Measurements from ENCODE around the gene DHRSX. TPM values are rescaled to one million over a fixed set of nuclear protein-coding genes. Genes with fewer than 3 reads are reported as not detected.

DHRSX gene
- total and polyA plus RNA-seq, 2 of the 8 experiments (the other 6 are each of a cell fraction or from before 2014, with no cell fraction given), result 35.1 to 43.4 TPM

- POLR2A ChIA-PET (ENCODE audit: partially characterized antibody), result no interaction called here
- no peak overlapping the region for H2AFZ ChIP-seq (ENCODE audit: low read length)
- no peaks in the 10 kb centered on the region for H3K79me1 ChIP-seq (ENCODE audit: low read depth, low read length)
- no peak overlapping the region for H2BK15ac ChIP-seq (ENCODE audit: low read length)
- CTCF ChIA-PET (ENCODE audit: partially characterized antibody), result no interaction called here
- no peak overlapping the region for H3K23ac ChIP-seq (ENCODE audit: insufficient read length)
- no peak overlapping the region for H3K4ac ChIP-seq (replicated peaks; ENCODE audit: insufficient read length, low read depth, low read length)
- no peak overlapping the region for H3K4me3 ChIP-seq (ENCODE audit: extremely low read depth in 1 of 4, insufficient read depth in 2 of 4, low read depth in 3 of 4, low read length in 4 of 4)
- H2BK120ac ChIP-seq (replicated peaks; ENCODE audit: low read depth, low read length), result no peak overlapping the region
- H3K18ac ChIP-seq (ENCODE audit: extremely low read depth, low read length), result no peak overlapping the region
- H3K4me1 ChIP-seq (replicated peaks in 1 of 4; ENCODE audit: control insufficient read depth in 3 of 4, insufficient read depth in 4 of 4, low read length in 3 of 4), result no peaks in the 10 kb centered on the region
- no peak overlapping the region for H4K91ac ChIP-seq (replicated peaks; ENCODE audit: insufficient read length, low read length)
- H3K56ac ChIP-seq (replicated peaks; ENCODE audit: insufficient read length, low read depth, low read length), result no peak overlapping the region
- no peak overlapping the region for H4K5ac ChIP-seq (ENCODE audit: insufficient read length, low read depth, low read length)
- peaks cover 7% of the 10 kb centered on the region; the same call in 1 of the 2 replicates for H3K23me2 ChIP-seq (ENCODE audit: low read depth, low read length)
- no peaks in the 10 kb centered on the region for H3K27me3 ChIP-seq (replicated peaks in 1 of 4; ENCODE audit: control insufficient read depth in 3 of 4, extremely low read depth in 1 of 4, insufficient read depth in 3 of 4, low read length in 3 of 4)
- H2BK20ac ChIP-seq (ENCODE audit: low read length), result no peak overlapping the region
- peaks cover 0 to 4% of the 10 kb centered on the region in 2 experiments for H4K20me1 ChIP-seq (replicated peaks in 1 of 2; ENCODE audit: control insufficient read depth in 1 of 2, insufficient read depth in 2 of 2, low read length in 2 of 2)
- no peak overlapping the region for H2BK5ac ChIP-seq (ENCODE audit: low read depth, low read length)
- H2AK5ac ChIP-seq (ENCODE audit: low read depth, low read length), result no peak overlapping the region
- WGBS, 2 experiments (ENCODE audit: extremely low coverage in 1 of 2, insufficient coverage in 1 of 2, insufficient read length in 1 of 2, insufficient replicate concordance in 2 of 2, low coverage in 1 of 2, low lambda C conversion rate in 2 of 2, missing lambda C conversion rate in 1 of 2), result 88% methylated on average over 6 of the region's 6 CpGs; no CpG with 5 or more reads in 1 of the 2 experiments
- no peak overlapping the region for H4K8ac ChIP-seq (ENCODE audit: extremely low read depth, insufficient read depth, low read length)
- FAIRE-seq, result no peak
- no peak overlapping the region for H2BK12ac ChIP-seq (ENCODE audit: low read depth, low read length)
- H3K4me2 ChIP-seq (ENCODE audit: insufficient read depth in 1 of 2, low read depth in 2 of 2, low read length in 2 of 2), result no peak overlapping the region
- H3K27ac ChIP-seq (ENCODE audit: low read depth, low read length), result no peak overlapping the region
- no peak for DNase-seq (ENCODE audit: low read depth in 1 of 2, low spot score in 2 of 2)
- peaks cover 5 to 11% of the 10 kb centered on the region in 2 experiments for H3K9me3 ChIP-seq (ENCODE audit: insufficient read depth in 2 of 2, low read depth in 1 of 2, low read length in 1 of 2)
- no peak overlapping the region for H3K9ac ChIP-seq (replicated peaks in 1 of 4; ENCODE audit: extremely low read depth in 1 of 4, low read depth in 3 of 4, low read length in 3 of 4)
- H3K36me3 ChIP-seq (ENCODE audit: control insufficient read depth in 2 of 4, insufficient read depth in 4 of 4, low read length in 3 of 4), result peaks cover 0 to 13% (median 9%) of the 10 kb centered on the region in 4 experiments; a peak in 5 of 8 replicates
- H3K79me2 ChIP-seq (ENCODE audit: control insufficient read depth in 1 of 2, insufficient read depth in 2 of 2, low read length in 2 of 2), result peaks cover 4 to 14% of the 10 kb centered on the region in 2 experiments; a peak in 3 of 4 replicates
- no peak overlapping the region for H3K14ac ChIP-seq (ENCODE audit: insufficient read length)
- TF ChIP-seq SP2 (IDR thresholded peaks at IDR 0.05; ENCODE audit: low read length), result no peak
- TF ChIP-seq RAD21 (IDR thresholded peaks at IDR 0.05 in 1 of 2, conservative IDR thresholded peaks at IDR 0.05 in 1 of 2; ENCODE audit: low read depth in 2 of 2, low read length in 2 of 2), result no peak
- no peak for TF ChIP-seq MAFK (IDR thresholded peaks at IDR 0.05; ENCODE audit: low read depth, low read length)
- no peak for TF ChIP-seq ZNF274 (IDR thresholded peaks at IDR 0.05; ENCODE audit: borderline replicate concordance, extremely low read depth, low read length)
- TF ChIP-seq CHD2 (IDR thresholded peaks at IDR 0.05; ENCODE audit: low read length), result no peak
- no peak for TF ChIP-seq FOSL1 (IDR thresholded peaks at IDR 0.05; ENCODE audit: insufficient read depth, low read depth, low read length)
- TF ChIP-seq BRCA1 (IDR thresholded peaks at IDR 0.05; ENCODE audit: low read depth, low read length), result no peak
- TF ChIP-seq HDAC6 (IDR thresholded peaks at IDR 0.05; ENCODE audit: low read depth, low read length), result no peak
- TF ChIP-seq SIN3A (conservative IDR thresholded peaks at IDR 0.05 in 1 of 2, IDR thresholded peaks at IDR 0.05 in 1 of 2; ENCODE audit: low read depth in 1 of 2, low read length in 2 of 2), result no peak
- TF ChIP-seq JUND (IDR thresholded peaks at IDR 0.05; ENCODE audit: low read length), result no peak
- no peak for TF ChIP-seq NRF1 (IDR thresholded peaks at IDR 0.05; ENCODE audit: low read depth, low read length)
- no peak for TF ChIP-seq CHD1 (IDR thresholded peaks at IDR 0.05; ENCODE audit: low read depth, low read length)
- TF ChIP-seq ATF3 (IDR thresholded peaks at IDR 0.05; ENCODE audit: insufficient read depth, low read depth, low read length), result no peak
Observed at GRCh38 chrX:2387614-2388239, 113.0 kb downstream of the DHRSX start.
